HCEC 1CT (cell line): ENCODE measurements around the gene NINL.
"Not testable (repeated sequence)": the region's sequence is repeated elsewhere in the genome, so short reads cannot be mapped to it uniquely, and the experiment has no call there.

Experiments used
- DNase-seq: peaks from one replicate; pipeline ENCODE4 v3.0.0-alpha.2; 2017

The NINL gene

GRCh38 chr20:25532015-25532751, 53.1 kb downstream of the NINL start:
- no peak for DNase-seq

- DNase-seq: no peak
Observed at GRCh38 chr20:25529295-25529951, 55.9 kb downstream of the NINL start.

- DNase-seq: no peak
Observed at GRCh38 chr20:25527949-25528348, 57.4 kb downstream of the NINL start.

- no peak for DNase-seq
Observed at GRCh38 chr20:25526446-25526845, 58.9 kb downstream of the NINL start.

- peak; percentile 97 for DNase-seq
Observed at GRCh38 chr20:25525867-25526266, 59.5 kb downstream of the NINL start.

GRCh38 chr20:25525295-25525694, 60.0 kb downstream of the NINL start:
- DNase-seq: no peak

- no peak for DNase-seq
Observed at GRCh38 chr20:25521382-25521781, 63.9 kb downstream of the NINL start.

- DNase-seq: no peak
Observed at GRCh38 chr20:25517124-25517523, 68.2 kb downstream of the NINL start.

GRCh38 chr20:25514747-25515340, 70.5 kb downstream of the NINL start:
- DNase-seq: no peak

GRCh38 chr20:25514195-25514594, 71.1 kb downstream of the NINL start:
- no peak for DNase-seq

GRCh38 chr20:25512709-25513108, 72.6 kb downstream of the NINL start:
- no peak for DNase-seq

- DNase-seq: no peak
Observed at GRCh38 chr20:25511183-25511582, 74.1 kb downstream of the NINL start.

GRCh38 chr20:25510721-25511120, 74.6 kb downstream of the NINL start:
- DNase-seq: no peak

- DNase-seq: no peak
Observed at GRCh38 chr20:25510202-25510601, 75.1 kb downstream of the NINL start.

- DNase-seq: no peak
Observed at GRCh38 chr20:25509084-25509483, 76.2 kb downstream of the NINL start.

GRCh38 chr20:25508083-25508770, 77.1 kb downstream of the NINL start:
- DNase-seq: peak; percentile 48

GRCh38 chr20:25507385-25508082, 77.8 kb downstream of the NINL start:
- DNase-seq: no peak

GRCh38 chr20:25504366-25505135, 80.8 kb downstream of the NINL start:
- DNase-seq: no peak

- DNase-seq: no peak
Observed at GRCh38 chr20:25503936-25504335, 81.4 kb downstream of the NINL start.

GRCh38 chr20:25503051-25503639, 82.2 kb downstream of the NINL start:
- not testable (repeated sequence) for DNase-seq

- no peak for DNase-seq
Observed at GRCh38 chr20:25500880-25501351, 84.4 kb downstream of the NINL start.
